Measurements from ENCODE around the gene ZNF433.
"Not testable (repeated sequence)": the region's sequence is repeated elsewhere in the genome, so short reads cannot be mapped to it uniquely, and the experiment has no call there.

Gene ZNF433

DNA sequence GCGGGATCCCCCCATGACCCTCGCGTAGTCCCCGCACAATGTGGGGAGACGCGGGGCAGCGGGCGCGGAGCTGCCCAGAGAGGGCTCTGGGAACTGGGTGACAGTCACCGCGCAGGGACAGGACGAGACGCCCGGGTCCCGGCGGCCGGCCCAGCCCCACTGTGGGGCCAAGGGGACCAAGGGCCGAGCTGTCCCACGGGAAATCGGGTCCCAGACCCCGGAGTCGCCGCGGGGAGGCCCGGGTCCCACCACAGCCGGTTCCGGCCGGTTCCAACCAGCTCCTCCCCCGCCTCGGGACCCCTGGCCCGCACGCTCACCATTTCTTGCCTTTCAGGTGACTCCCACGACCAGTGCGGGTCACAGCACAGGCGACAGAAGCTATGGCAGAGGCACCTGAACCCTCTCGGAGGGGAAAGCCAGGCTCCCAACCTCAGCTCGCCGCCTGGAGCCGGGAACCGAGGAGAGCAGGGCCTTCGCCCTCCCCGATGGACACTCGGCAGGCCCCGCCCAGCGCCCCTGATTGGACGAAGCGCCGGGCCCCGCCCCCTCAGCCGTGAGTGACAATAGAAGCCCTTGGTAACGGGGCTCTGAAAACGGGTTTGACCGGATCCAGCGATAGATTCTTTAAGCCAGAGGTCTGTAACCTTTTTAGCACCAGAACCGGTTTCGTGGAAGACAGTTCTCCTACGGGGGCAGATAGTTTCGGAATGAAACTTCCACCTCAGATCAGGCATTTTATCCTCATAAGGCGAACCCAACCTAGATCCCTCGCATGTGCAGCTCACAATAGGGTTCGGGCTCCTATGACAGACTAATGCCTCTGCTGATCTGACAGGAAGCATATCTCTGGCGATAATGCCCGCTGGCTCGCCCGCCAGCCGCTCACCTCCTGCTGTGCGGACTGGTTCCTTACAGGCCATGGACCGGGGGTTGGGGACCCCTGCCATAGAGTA is at the start of gene ZNF433:
Gene ZNF433 (minus strand): TSS at position 460 of the 953 bp plus-strand sequence. CDS start 140 bp downstream, at position 320.
- peak; percentile 89 for DNase-seq (ENCODE audit: low spot score)

DNA sequence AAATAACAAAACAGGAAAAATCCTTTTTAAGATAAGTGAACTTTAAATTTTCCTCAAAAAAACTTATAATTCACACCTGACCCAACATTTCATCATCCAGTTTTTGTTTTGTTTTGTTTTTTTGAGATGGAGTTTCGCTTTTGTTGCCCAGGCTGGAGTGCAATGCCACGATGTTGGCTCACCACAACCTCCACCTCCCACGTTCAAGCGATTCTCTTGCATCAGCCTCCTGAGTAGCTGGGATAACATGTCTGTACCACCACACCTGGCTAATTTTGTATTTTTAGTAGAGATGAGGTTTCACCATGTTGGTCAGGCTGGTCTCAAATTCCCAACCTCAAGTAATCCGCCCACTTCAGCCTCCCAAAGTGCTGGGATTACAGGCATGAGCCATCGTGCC is 47.9 kb upstream of the ZNF433 start:
- DNase-seq (ENCODE audit: low spot score), result not testable (repeated sequence)

DNA sequence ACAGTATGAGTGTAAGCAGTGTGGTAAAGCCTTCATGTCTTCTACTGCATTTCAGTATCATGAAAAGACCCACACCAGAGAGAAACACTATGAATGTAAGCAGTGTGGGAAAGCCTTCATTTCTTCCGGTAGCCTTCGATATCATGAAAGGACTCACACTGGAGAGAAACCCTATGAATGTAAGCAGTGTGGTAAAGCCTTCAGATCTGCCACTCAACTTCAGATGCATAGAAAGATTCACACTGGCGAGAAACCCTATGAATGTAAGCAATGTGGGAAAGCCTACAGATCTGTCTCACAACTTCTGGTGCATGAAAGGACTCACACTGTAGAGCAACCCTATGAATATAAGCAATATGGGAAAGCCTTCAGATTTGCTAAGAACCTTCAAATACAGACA is 41.9 kb upstream of the ZNF433 start:
- DNase-seq (ENCODE audit: low spot score), result no peak

DNA sequence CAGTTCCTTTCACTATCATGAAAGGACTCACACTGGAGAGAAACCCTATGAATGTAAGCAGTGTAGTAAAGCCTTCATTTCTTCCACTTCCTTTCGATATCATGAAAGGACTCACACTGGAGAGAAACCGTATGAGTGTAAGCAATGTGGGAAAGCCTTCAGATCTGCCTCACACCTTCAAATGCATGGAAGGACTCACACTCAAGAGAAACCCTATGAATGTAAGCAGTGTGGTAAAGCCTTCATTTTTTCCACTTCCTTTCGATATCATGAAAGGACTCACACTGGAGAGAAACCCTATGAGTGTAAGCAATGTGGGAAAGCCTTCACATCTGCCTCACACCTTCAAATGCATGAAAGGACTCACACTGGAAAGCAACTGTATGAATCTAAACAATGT is 40.9 kb upstream of the ZNF433 start:
- DNase-seq (ENCODE audit: low spot score), result not testable (repeated sequence)

DNA sequence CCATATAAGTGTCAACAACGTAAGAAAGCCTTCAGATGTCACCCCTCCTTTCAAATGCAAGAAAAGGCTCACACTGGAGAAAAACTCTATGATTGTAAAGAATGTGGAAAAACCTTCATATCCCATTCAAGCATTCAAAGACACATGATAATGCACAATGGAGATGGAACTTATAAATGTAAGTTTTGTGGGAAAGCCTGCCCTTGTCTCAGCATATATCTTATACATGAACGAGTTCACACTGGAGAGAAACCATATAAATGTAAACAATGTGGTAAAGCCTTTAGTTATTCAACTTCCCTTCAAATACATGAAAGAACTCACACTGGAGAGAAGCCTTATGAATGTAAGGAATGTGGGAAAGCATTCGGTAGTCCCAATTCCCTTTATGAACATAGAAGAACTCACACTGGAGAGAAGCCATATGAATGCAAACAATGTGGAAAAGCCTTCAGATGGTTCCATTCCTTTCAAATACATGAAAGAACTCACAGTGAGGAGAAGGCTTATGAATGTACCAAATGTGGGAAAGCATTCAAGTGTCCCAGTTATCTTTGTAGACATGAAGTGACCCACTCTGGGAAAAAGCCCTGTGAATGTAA is 40.2 kb upstream of the ZNF433 start:
- no peak for DNase-seq (ENCODE audit: low spot score)

DNA sequence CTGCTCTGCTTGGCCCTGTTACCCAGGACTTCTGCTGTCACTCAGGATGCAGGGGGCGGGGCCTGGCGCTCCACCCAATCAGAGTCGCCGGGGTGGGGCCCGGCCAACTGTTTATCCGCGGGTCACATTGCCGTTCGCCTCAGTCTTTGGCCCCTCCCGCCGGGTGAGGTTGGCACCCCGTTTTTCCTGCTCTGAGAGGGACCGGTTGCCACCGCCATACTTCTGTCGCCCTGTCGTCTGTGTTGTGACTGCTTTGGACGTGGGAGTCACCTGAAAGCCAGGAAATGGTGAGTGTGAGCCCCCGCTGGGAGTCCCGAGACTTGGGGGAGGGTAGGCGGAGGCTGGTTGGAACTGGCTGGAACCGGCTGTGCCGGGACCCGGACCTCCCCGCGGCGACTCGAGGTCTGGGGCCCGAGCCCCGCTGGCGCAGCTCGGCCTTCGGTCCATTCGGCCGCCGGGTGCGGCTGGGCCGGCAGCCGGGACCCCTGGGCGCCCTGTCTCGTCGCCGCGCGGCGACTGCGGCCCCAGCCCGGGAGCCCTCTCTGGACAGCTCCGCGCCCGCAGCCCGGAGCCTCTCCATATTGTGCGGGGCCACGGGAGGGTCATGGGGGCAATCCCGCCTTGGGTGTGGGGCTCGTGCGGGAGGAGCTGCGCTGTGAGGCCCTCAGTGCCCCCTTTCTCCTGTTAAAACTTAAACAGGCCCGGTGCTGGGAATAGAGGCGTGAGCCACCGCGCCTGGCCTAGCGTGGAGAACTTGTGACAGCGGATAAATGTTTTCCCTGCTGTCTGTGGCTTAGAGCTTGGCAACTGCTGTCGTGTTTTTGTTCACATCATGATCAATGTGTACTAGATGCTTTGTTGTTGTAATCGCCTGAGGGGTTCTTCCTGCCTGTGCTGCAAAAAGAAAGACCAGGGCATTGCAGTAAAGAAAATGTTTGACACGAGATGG is 29.4 kb upstream of the ZNF433 start, which contains the start of gene ZNF844:
Gene ZNF844 (plus strand): TSS at position 142 of the 949 bp plus-strand sequence. CDS start 143 bp downstream, at position 285.
- peak; percentile 95 for DNase-seq (ENCODE audit: low spot score)

DNA sequence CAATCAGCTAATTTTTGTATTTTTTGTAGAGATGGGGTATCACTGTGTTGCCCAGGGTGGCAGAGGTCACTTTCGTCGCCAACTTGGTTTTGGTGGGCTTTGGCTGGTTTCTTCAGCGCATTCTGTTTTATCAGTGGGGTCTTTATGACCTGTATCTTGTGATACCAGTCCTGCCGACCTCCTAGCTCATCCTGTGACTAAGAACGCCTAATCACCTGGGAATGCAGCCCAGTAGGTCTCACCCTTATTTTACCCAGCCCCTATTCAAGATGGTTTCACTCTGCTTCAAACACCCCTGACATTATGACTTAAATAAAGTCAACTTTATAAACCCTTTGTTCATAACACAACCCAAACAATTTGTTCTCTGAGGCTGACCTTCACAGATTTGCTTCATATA is 20.3 kb upstream of the ZNF433 start:
- DNase-seq (ENCODE audit: low spot score), result no peak

DNA sequence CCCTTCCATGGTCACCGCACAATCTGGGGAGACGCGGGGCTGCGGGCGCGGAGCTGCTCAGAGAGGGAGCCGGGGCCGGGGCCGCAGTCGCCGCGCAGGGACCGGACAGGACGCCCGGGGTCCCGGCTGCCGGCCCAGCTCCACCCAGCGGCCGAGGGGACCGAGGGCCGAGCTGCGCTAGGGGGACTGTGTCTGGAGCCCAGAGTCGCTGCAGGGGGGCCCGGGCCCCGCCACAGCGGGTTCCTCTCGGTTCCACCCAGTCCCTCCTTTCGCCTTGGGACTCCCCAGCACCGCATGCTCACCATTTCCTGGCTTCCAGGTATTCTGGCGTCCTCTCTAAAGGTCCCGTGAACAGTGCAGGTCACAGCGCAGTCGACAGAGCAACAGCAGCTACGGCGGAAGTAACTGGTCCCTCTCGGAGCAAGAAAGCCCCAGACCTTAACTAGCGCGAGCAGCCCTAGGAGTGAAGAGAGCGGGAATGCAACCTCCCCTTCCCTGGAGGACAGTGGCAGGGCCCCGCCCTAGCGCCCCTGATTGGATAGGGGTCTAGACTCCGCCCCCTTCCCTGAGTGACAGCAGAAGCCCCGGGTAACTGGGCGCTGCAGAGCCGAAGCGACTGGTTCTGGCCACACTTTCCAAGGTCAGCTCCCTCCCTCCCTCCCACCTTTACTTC is 17.2 kb upstream of the ZNF433 start, which contains the start of gene ZNF878:
Gene ZNF878 (minus strand): TSS at position 465 of the 673 bp plus-strand sequence. CDS start 160 bp downstream, at position 305.
- DNase-seq (ENCODE audit: low spot score), result peak; percentile 82

DNA sequence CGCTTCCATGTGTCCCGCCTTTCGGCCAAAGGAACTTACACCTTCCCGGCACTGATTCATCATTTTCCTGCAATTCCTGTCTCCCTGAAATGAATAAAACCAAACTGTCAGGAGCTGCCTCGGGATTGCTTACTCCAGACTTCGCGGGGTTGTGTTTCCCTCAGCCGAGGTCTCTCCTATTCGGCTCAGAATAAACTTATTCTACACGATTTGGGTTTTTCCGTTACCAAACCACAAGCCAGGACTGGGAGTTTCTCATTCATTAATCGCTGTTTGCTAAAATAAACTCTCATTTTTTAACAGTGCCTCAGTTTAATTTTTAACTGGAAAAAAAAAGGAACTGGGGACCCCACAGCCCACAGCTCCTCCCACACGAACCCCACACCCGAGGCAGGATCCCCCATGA is 16.6 kb upstream of the ZNF433 start:
- no peak for DNase-seq (ENCODE audit: low spot score)

DNA sequence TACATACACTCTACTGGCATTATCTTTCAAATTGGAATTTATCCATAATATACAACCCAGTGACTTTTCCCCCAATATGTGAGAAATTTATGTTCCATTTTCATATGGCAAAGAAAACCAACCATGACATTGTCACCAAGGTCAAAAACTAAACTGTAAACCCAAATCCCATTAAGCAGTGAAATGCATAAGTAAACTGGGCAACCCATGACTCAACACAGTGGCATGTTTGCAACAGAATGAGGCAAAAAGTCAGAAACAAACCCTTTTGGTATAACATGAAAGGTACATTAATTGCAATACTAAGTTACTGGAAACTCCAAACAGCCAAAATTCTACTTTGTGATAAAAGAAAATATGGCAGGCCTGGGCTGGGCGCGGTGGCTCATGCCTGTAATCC is 12.4 kb upstream of the ZNF433 start:
- DNase-seq (ENCODE audit: low spot score), result no peak

DNA sequence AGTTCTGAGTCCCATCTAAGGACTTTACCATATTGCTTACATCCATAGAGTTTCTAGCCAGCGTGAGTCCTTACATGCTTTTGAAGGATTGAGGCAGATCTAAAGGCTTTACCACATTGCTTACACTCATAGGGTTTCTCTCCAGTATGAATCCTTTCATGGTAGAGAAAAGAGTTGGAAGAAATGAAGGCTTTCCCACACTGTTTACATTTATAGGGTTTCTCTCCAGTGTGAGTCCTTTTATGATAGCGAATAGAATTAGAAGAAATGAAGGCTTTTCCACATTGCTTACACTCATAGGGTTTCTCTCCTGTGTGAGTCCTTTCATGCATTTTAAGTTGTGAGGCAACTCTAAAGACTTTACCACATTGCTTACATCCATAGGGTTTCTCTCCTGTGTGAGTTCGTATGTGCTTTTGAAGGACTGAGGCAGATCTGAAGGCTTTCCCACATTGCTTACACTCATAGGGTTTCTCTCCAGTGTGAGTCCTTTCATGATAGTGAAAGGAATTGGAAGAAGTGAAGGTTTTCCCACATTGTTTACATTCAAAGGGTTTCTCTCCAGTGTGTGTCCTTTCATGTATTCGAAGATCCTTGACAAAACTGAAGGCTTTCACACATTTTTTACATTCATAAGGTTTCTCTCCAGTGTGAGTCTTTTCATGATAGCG is 8.4 kb upstream of the ZNF433 start:
- DNase-seq (ENCODE audit: low spot score), result no peak

DNA sequence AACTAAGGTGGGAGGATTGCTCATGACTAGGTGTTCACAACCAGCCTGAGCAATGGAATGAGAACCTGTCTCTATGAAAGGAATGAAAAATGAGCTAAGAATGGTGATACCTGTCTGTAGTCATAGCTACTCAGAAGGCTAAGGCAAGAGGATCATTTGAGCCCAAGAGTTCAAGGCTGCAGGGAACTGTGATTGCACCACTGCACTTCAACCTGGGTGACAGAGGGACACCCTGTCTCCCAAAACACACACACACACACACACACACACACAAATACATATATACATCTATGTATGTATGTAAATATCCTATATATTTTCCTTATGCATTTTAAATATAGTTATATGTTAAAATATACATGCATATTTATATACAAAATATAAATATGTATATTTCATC is 7.4 kb upstream of the ZNF433 start:
- no peak for DNase-seq (ENCODE audit: low spot score)

DNA sequence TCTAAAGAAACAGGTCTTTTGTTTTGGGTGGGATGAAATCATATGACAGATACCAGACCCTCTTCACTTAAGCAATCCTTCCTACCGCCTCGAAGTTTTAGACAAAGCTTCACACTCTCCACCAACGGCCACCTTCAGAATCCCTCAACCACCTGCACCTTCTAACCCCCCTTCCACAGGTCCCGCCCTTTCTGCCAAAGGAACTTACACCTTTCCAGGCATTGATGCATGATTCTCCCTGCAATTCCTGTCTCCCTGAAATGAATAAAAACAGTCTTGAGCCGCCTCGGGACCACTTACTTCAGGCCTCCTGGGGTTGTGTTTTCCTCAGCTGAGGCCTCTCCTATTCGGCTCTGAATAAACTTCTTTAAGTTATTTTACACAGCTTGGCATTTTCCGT is 859 bp downstream of the ZNF433 start:
- DNase-seq (ENCODE audit: low spot score), result no peak

DNA sequence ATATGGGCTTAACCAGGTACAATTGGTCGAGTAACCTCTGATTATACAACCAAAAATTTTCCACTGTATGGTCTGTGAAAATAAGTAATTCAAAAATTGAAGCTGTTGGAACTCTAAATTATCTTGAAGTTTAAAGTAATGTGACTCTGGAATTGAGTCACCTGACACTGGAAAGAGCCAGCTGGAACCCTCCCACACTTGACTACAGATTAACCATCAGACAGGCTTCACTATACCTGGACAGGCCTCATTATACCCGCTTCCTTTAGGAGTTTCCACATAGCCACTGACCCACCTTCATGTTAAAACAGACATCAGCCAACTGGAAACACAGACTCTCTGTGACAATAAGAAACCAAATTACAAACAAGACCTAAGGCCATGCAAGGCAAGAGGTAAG is 1.3 kb downstream of the ZNF433 start:
- no peak for DNase-seq (ENCODE audit: low spot score)

DNA sequence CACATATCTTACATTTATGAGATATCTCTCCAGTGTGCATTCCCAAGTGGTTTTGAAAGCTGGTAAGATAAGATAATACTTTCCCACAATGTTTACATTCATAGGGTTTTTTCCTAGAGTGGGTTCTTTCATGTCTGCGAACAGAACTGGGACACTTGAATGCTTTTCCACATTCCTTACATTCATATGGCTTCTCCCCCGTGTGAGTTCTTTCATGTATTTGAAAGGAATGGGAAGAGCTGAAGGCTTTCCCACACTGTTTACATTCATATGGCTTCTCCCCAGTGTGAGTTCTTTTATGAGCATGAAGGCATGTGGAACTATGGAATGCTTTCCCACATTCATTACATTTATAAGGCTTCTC is 19.7 kb downstream of the ZNF433 start:
- no peak for DNase-seq (ENCODE audit: low spot score)

DNA sequence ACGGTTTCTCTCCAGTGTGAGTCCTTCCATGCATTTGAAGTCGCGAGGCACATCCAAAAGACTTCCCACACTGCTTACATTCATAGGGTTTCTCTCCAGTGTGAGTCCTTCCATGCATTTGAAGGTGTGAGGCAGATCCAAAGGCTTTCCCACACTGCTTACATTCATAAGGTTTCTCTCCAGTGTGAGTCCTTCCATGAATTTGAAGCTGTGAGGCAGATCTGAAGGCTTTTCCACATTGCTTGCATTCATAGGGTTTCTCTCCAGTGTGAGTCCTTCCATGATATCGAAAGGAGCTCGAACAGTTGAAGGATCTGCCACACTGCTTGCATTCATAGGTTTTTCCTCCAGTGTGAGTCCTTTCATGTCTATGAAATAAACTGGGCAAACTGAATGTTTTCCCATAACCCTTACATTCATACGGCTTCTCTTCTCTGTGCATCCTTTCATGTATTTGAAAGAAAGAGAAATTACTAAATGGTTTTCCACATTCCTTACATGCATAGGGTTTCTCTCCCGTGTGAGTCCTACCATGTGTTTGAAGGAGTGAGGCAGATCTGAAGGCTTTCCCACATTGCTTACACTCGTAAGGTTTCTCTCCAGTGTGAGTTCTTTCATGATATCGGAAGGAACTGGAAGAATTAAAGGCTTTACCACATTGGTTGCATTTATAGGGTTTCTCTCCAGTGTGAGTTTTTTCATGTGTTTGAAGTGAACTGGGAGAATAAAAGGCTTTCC is 20.3 kb downstream of the ZNF433 start:
- DNase-seq (ENCODE audit: low spot score), result no peak

DNA sequence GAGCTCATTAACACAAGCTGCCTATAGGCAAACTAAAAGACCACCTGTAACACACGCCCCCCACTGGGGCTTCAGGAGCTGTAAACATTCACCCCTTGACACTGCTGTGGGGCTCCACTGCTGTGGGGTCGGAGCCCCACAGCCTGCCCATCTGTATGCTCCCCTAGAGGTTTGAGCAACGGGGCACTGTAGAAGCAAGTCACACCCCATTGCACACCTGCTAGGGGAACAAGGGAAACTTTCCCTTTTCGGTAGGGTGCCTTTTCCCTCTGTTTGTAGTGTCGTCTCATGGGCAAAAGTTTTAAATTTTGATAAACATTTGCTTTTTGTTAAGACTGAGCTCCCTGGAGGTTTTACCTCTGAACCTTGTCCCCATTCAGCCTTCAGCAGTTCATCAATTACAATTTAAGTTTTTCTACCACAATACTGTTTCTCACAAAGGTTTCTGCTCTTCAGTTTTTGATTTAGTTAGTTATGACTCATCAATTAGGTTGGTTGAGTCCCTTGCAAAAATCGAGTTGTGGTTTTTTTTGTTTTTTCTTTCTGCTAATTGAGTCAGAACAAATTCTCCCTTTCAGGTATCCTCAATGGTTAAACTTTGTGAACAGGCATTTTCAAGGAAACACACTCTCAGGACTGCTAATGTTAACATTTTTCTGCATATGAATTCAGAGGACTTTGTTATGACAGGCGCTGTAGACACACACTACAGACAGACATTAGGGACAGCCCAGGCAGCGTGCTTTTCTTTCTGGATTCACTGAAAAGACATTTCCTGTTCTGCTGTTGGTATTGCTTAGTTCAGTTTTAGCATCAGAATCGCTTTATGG is 35.1 kb downstream of the ZNF433 start:
- DNase-seq (ENCODE audit: low spot score), result no peak

DNA sequence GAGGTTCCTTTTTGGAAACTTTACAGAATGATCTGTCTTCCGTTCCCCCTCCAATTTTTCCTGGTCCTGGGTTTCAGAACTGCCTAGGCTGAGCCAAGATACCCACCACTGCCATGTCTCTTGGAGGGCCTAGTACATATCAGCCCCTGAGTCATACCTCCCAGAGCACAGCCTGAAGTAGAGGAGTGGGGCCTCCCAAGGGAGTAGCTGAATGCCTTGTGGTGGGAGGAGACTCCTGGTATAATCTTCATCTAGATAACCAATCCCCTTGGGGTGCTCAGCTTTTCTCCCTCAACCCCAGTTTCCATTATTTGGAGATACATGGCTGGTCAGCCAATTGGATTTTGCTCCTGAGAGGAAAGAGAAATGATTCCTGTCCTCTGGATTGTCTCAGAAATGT is 40.3 kb downstream of the ZNF433 start:
- no peak for DNase-seq (ENCODE audit: low spot score)

DNA sequence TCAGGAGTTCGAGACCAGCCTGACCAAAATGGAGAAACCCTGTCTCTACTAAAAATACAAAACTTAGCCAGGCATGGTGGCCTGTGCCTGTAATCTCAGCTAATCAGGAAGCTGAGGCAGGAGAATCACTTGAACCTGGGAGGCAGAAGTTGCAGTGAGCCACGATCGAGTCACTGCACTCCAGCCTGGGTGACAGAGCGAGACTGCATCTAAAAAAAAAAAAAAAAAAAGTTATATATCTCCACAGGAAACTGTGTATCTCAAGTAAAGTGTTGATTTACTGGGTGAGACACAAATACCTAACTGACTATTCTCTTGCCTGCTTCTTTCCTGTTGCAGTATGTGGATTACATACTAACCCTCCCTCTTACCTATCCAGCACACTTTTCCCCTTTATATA is 43.6 kb downstream of the ZNF433 start:
- not testable (repeated sequence) for DNase-seq (ENCODE audit: low spot score)

Data from putamen (tissue), 1 donor.